ENCODE results near the gene GPD1L. TPM values are rescaled to one million over a fixed set of nuclear protein-coding genes. Genes with fewer than 3 reads are reported as not detected.

Gene GPD1L
- total RNA-seq, 2 donors from 2014 or later: 1.5 to 3.5 TPM

- 80 to 88% methylated on average over 1 of the region's 1 CpG for WGBS, 2 experiments (ENCODE audit: insufficient coverage in 1 of 2, insufficient read length in 1 of 2)
- H3K9ac ChIP-seq (ENCODE audit: extremely low read depth, low read length, poor library complexity, severe bottlenecking): no peak overlapping the region
- peaks cover 3% of the 10 kb centered on the region for H3K4me1 Mint-ChIP-seq
- H3K4me3 Mint-ChIP-seq: no peak overlapping the region
- no peak overlapping the region for H3K27ac Mint-ChIP-seq
- H3K27me3 Mint-ChIP-seq (ENCODE audit: insufficient read depth): peaks cover 3% of the 10 kb centered on the region
- H3K27me3 ChIP-seq (ENCODE audit: control insufficient read depth, insufficient read depth, low read length, poor library complexity, severe bottlenecking): no peaks in the 10 kb centered on the region
- TF ChIP-seq, protein P1, sequence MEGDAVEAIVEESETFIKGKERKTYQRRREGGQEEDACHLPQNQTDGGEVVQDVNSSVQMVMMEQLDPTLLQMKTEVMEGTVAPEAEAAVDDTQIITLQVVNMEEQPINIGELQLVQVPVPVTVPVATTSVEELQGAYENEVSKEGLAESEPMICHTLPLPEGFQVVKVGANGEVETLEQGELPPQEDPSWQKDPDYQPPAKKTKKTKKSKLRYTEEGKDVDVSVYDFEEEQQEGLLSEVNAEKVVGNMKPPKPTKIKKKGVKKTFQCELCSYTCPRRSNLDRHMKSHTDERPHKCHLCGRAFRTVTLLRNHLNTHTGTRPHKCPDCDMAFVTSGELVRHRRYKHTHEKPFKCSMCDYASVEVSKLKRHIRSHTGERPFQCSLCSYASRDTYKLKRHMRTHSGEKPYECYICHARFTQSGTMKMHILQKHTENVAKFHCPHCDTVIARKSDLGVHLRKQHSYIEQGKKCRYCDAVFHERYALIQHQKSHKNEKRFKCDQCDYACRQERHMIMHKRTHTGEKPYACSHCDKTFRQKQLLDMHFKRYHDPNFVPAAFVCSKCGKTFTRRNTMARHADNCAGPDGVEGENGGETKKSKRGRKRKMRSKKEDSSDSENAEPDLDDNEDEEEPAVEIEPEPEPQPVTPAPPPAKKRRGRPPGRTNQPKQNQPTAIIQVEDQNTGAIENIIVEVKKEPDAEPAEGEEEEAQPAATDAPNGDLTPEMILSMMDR (conservative IDR thresholded peaks at IDR 0.05): no peak
- peaks cover 11% of the 10 kb centered on the region for H3K9me3 Mint-ChIP-seq
- no peaks in the 10 kb centered on the region for H3K4me1 ChIP-seq (ENCODE audit: control insufficient read depth, insufficient read depth, low read length)
- H3K4me3 ChIP-seq (ENCODE audit: low read length): no peak overlapping the region
- H3K27ac ChIP-seq (ENCODE audit: low read depth, low read length): no peak overlapping the region
- no peak for DNase-seq
- no peaks in the 10 kb centered on the region for H3K9me3 ChIP-seq (ENCODE audit: control insufficient read depth, low read length)
- H3K36me3 ChIP-seq (ENCODE audit: control insufficient read depth, insufficient read depth, low read length): no peaks in the 10 kb centered on the region
- no peaks in the 10 kb centered on the region for H3K36me3 Mint-ChIP-seq (ENCODE audit: low read depth)
These were observed 10.9 kb downstream of the GPD1L start for GRCh38 chr3:32117320-32117719.

- no peak overlapping the region for H3K4me3 Mint-ChIP-seq
- Histone ChIP-seq H3K4me3 (ENCODE audit: low read length) (no peak overlapping the region), H3K4me1 (ENCODE audit: control insufficient read depth, insufficient read depth, low read length) (no peaks in the 10 kb centered on the region), H3K9ac (ENCODE audit: extremely low read depth, low read length, poor library complexity, severe bottlenecking) (no peak overlapping the region), H3K27me3 (ENCODE audit: control insufficient read depth, insufficient read depth, low read length, poor library complexity, severe bottlenecking) (no peaks in the 10 kb centered on the region), H3K9me3 (ENCODE audit: control insufficient read depth, low read length) (no peaks in the 10 kb centered on the region), H3K27ac (ENCODE audit: low read depth, low read length) (no peak overlapping the region), H3K36me3 (ENCODE audit: control insufficient read depth, insufficient read depth, low read length) (no peaks in the 10 kb centered on the region)
- H3K27me3 Mint-ChIP-seq (ENCODE audit: insufficient read depth): peaks cover 3% of the 10 kb centered on the region
- no peaks in the 10 kb centered on the region for H3K36me3 Mint-ChIP-seq (ENCODE audit: low read depth)
- DNase-seq: no peak
- H3K4me1 Mint-ChIP-seq: peaks cover 3% of the 10 kb centered on the region
- TF ChIP-seq, protein P1 (conservative IDR thresholded peaks at IDR 0.05): no peak
- peaks cover 11% of the 10 kb centered on the region for H3K9me3 Mint-ChIP-seq
- H3K27ac Mint-ChIP-seq: no peak overlapping the region
- 88 to 100% methylated on average over 1 to 2 of the region's 2 CpGs for WGBS, 2 experiments (ENCODE audit: insufficient coverage in 1 of 2, insufficient read length in 1 of 2)
These were observed 11.8 kb downstream of the GPD1L start for GRCh38 chr3:32118215-32118614.

DNA sequence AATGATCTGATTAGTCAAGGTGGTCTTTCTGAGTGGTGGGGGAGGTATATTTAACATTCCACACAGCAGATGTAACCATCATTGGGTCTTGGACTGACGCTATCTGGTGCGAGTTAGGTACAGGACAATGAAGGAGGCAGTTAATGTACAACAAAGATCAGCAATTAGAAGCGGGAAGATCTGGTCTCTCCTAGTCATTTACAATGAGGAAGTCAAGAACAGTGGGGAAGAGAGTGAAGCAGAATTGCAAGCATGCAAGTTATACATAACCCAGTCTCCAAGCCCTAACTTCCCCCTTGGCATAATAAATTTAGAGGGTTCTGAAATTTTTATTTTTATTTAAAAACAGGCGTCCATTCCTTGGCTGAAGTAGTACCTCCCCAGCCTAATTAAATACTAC lies 14.1 kb downstream of the GPD1L start:
- no peak overlapping the region for H3K27ac ChIP-seq (ENCODE audit: low read depth, low read length)
- no peak overlapping the region for H3K4me3 Mint-ChIP-seq
- H3K27me3 ChIP-seq (ENCODE audit: control insufficient read depth, insufficient read depth, low read length, poor library complexity, severe bottlenecking): no peaks in the 10 kb centered on the region
- H3K27me3 Mint-ChIP-seq (ENCODE audit: insufficient read depth): no peaks in the 10 kb centered on the region
- H3K9me3 Mint-ChIP-seq: no peaks in the 10 kb centered on the region
- H3K4me3 ChIP-seq (ENCODE audit: low read length): no peak overlapping the region
- H3K4me1 ChIP-seq (ENCODE audit: control insufficient read depth, insufficient read depth, low read length): no peaks in the 10 kb centered on the region
- peaks cover 3% of the 10 kb centered on the region for H3K4me1 Mint-ChIP-seq
- no peak overlapping the region for H3K27ac Mint-ChIP-seq
- H3K36me3 ChIP-seq (ENCODE audit: control insufficient read depth, insufficient read depth, low read length): no peaks in the 10 kb centered on the region
- no peaks in the 10 kb centered on the region for H3K36me3 Mint-ChIP-seq (ENCODE audit: low read depth)
- no peak for DNase-seq
- TF ChIP-seq, protein P1 (conservative IDR thresholded peaks at IDR 0.05): no peak
- no peaks in the 10 kb centered on the region for H3K9me3 ChIP-seq (ENCODE audit: control insufficient read depth, low read length)
- no peak overlapping the region for H3K9ac ChIP-seq (ENCODE audit: extremely low read depth, low read length, poor library complexity, severe bottlenecking)
- 90% methylated on average over 3 of the region's 4 CpGs; no CpG with 5 or more reads in 1 of the 2 experiments for WGBS, 2 experiments (ENCODE audit: insufficient coverage in 1 of 2, insufficient read length in 1 of 2)
